HCT116 (cell line): ENCODE measurements around the gene MAEA.

ENCODE experiments used
- CTCF ChIP-seq, 3 experiments: fragments of 200-600 bp in 1 of 3; sonication (generic) in 1 of 3; IDR thresholded peaks in 2 of 3; conservative IDR thresholded peaks in 1 of 3; 2 replicates each; pipeline ENCODE4 v1.5.1; 2012 to 2017; ENCODE audit warnings: low read depth in 2 of 3, low read length in 2 of 3, antibody characterized with exemption in 1 of 3, borderline replicate concordance in 1 of 3, control low read depth in 1 of 3, mild to moderate bottlenecking in 1 of 3, mixed read lengths in 1 of 3, mixed run types in 1 of 3, moderate library complexity in 1 of 3; ENCODE audit not compliant: insufficient read depth in 1 of 3
- POLR2A ChIP-seq: IDR thresholded peaks from 2 replicates; pipeline ENCODE4 v1.7.0; 2011; ENCODE audit warnings: borderline replicate concordance; ENCODE audit not compliant: insufficient read depth, insufficient read length; ENCODE audit errors: extremely low read depth
- POLR2AphosphoS5 ChIP-seq: IDR thresholded peaks from 2 replicates; pipeline ENCODE4 v1.6.1; 2011; ENCODE audit warnings: mild to moderate bottlenecking, low read depth, low read length, moderate library complexity
- RAD21 ChIP-seq: IDR thresholded peaks from 2 replicates; pipeline ENCODE4 v1.6.1; 2012; ENCODE audit warnings: low read depth, mild to moderate bottlenecking
- SIN3A ChIP-seq: IDR thresholded peaks from 2 replicates; pipeline ENCODE4 v1.6.1; 2012; ENCODE audit warnings: low read depth
- YY1 ChIP-seq: IDR thresholded peaks from 2 replicates; pipeline ENCODE4 v1.6.1; 2011; ENCODE audit warnings: low read length, low read depth, moderate library complexity, mild to moderate bottlenecking; ENCODE audit not compliant: insufficient replicate concordance; ENCODE audit errors: extremely low read depth
- ZNF274 ChIP-seq: fragments of 200-500 bp; sonication (Bioruptor generic); IDR thresholded peaks from 2 replicates; pipeline ENCODE4 v1.6.1; 2014; ENCODE audit warnings: mild to moderate bottlenecking, low read depth, low read length, inconsistent platforms

GRCh38 chr4:1376841-1377605 lies 87.3 kb downstream of the MAEA start:
- TF ChIP-seq POLR2A (no peak), SIN3A (no peak), RAD21 (0 out of 2 replicates have a peak, but pooled peaks have one; percentile 8), POLR2AphosphoS5 (no peak), CTCF (IDR thresholded peaks at IDR 0.05 in 2 of 3, conservative IDR thresholded peaks at IDR 0.05 in 1 of 3; ENCODE audit: borderline replicate concordance in 1 of 3, insufficient read depth in 1 of 3, low read depth in 2 of 3, low read length in 2 of 3) (no peak), YY1 (no peak), ZNF274 (no peak)
